ENCODE results near the gene RESP18. TPM values are rescaled to one million over a fixed set of nuclear protein-coding genes. Genes with fewer than 3 reads are reported as not detected.

RESP18 gene
- total RNA-seq, 6 experiments from 2014 or later = not detected

- Mint-ChIP-seq H3K9me3 (no peaks in the 10 kb centered on the region), H3K27ac (peak overlapping the region; percentile 97), H3K36me3 (ENCODE audit: low read depth) (peaks cover 12% of the 10 kb centered on the region; the same call in 1 of the 2 replicates), H3K27me3 (ENCODE audit: insufficient read depth) (peaks cover 2% of the 10 kb centered on the region; the same call in 1 of the 2 replicates), H3K4me1 (ENCODE audit: low read depth) (peaks cover 49% of the 10 kb centered on the region), H3K4me3 (peak overlapping the region; percentile 95)
- DNase-seq = no peak
- no peak for TF ChIP-seq CTCF (IDR thresholded peaks at IDR 0.05)
Observed at GRCh38 chr2:219278655-219279150, 53.8 kb downstream of the RESP18 start.

- H3K4me3 Mint-ChIP-seq = peak overlapping the region; percentile 52
- no peaks in the 10 kb centered on the region for H3K9me3 Mint-ChIP-seq
- peak; percentile 98 for TF ChIP-seq CTCF (IDR thresholded peaks at IDR 0.05)
- peaks cover 9% of the 10 kb centered on the region; the same call in 1 of the 2 replicates for H3K36me3 Mint-ChIP-seq (ENCODE audit: low read depth)
- peak; percentile 80 for DNase-seq
- H3K27me3 Mint-ChIP-seq (ENCODE audit: insufficient read depth) = peaks cover 2% of the 10 kb centered on the region; the same call in 1 of the 2 replicates
- peaks cover 56% of the 10 kb centered on the region for H3K4me1 Mint-ChIP-seq (ENCODE audit: low read depth)
- peak overlapping the region; percentile 97 for H3K27ac Mint-ChIP-seq
Observed at GRCh38 chr2:219277703-219278654, 54.6 kb downstream of the RESP18 start.

Small RNA genes within 50 kb of the gene (microRNA-seq; reads per million reads assigned to microRNA genes)
- not detected for gene MIR153-1

Other genes with a start within 250 kb of the RESP18 start
- gene NHEJ1, start 171.9 kb downstream of the RESP18 start, total RNA-seq (2021; fragmentation: NEBNext Ultra II Directional; extraction: Animal tissue kit (Norgen Biotek cat#: 25700)) = 10 to 100 TPM; 12.0 to 16.6 (median 14.1) TPM
- 1 to 10 TPM in 2 of 6 experiments, under 1 TPM in 4; 0.36 to 1.5 (median 0.88) TPM for gene SLC23A3, start 162.7 kb downstream of the RESP18 start, total RNA-seq (2021; fragmentation: NEBNext Ultra II Directional; extraction: Animal tissue kit (Norgen Biotek cat#: 25700))
- gene CNPPD1, start 155.8 kb downstream of the RESP18 start, total RNA-seq (2021; fragmentation: NEBNext Ultra II Directional; extraction: Animal tissue kit (Norgen Biotek cat#: 25700)) = 10 to 100 TPM; 37.9 to 46.2 (median 42.2) TPM
- gene RETREG2, start 154.5 kb downstream of the RESP18 start, total RNA-seq (2021; fragmentation: NEBNext Ultra II Directional; extraction: Animal tissue kit (Norgen Biotek cat#: 25700)) = 100 to 1,000 TPM in 1 of 6 experiments, 10 to 100 TPM in 5; 77.3 to 102 (median 85.5) TPM
- gene ZFAND2B, start 126.0 kb downstream of the RESP18 start, total RNA-seq (2021; fragmentation: NEBNext Ultra II Directional; extraction: Animal tissue kit (Norgen Biotek cat#: 25700)) = 10 to 100 TPM; 28.8 to 39.6 (median 33.1) TPM
- 10 to 100 TPM; 12.5 to 16.5 (median 13.9) TPM for gene ABCB6, start 113.8 kb downstream of the RESP18 start, total RNA-seq (2021; fragmentation: NEBNext Ultra II Directional; extraction: Animal tissue kit (Norgen Biotek cat#: 25700))
- 10 to 100 TPM; 50.5 to 58.8 (median 52.5) TPM for gene ATG9A, start 103.1 kb downstream of the RESP18 start, total RNA-seq (2021; fragmentation: NEBNext Ultra II Directional; extraction: Animal tissue kit (Norgen Biotek cat#: 25700))
- 10 to 100 TPM; 11.7 to 18.9 (median 15.4) TPM for gene ANKZF1, start 102.9 kb downstream of the RESP18 start, total RNA-seq (2021; fragmentation: NEBNext Ultra II Directional; extraction: Animal tissue kit (Norgen Biotek cat#: 25700))
- gene GLB1L, start 87.3 kb downstream of the RESP18 start, total RNA-seq (2021; fragmentation: NEBNext Ultra II Directional; extraction: Animal tissue kit (Norgen Biotek cat#: 25700)) = 1 to 10 TPM; 4.4 to 7.6 (median 5.5) TPM
- gene STK16, start 87.3 kb downstream of the RESP18 start, total RNA-seq (2021; fragmentation: NEBNext Ultra II Directional; extraction: Animal tissue kit (Norgen Biotek cat#: 25700)) = 10 to 100 TPM; 25.1 to 30.7 (median 28.2) TPM
- gene TUBA4B, start 79.5 kb downstream of the RESP18 start, total RNA-seq (2021; fragmentation: NEBNext Ultra II Directional; extraction: Animal tissue kit (Norgen Biotek cat#: 25700)) = not detected
- 10 to 100 TPM; 40.4 to 66.3 (median 48.2) TPM for gene TUBA4A, start 78.8 kb downstream of the RESP18 start, total RNA-seq (2021; fragmentation: NEBNext Ultra II Directional; extraction: Animal tissue kit (Norgen Biotek cat#: 25700))
- gene DNAJB2, start 53.4 kb downstream of the RESP18 start, total RNA-seq (2021; fragmentation: NEBNext Ultra II Directional; extraction: Animal tissue kit (Norgen Biotek cat#: 25700)) = 10 to 100 TPM; 39.7 to 45.4 (median 41.5) TPM
- gene PTPRN, start 23.3 kb downstream of the RESP18 start, total RNA-seq (2021; fragmentation: NEBNext Ultra II Directional; extraction: Animal tissue kit (Norgen Biotek cat#: 25700)) = 10 to 100 TPM in 5 of 6 experiments, 1 to 10 TPM in 1; 5.2 to 18.3 (median 15.2) TPM
- 10 to 100 TPM; 46.9 to 59.4 (median 53.0) TPM for gene DNPEP, start 55.2 kb upstream of the RESP18 start, total RNA-seq (2021; fragmentation: NEBNext Ultra II Directional; extraction: Animal tissue kit (Norgen Biotek cat#: 25700))
- under 1 TPM in 5 of 6 experiments, not detected in 1; 0.12 to 0.37 (median 0.19) TPM for gene DES, start 85.6 kb upstream of the RESP18 start, total RNA-seq (2021; fragmentation: NEBNext Ultra II Directional; extraction: Animal tissue kit (Norgen Biotek cat#: 25700))
- 10 to 100 TPM; 80.9 to 89.5 (median 84.7) TPM for gene SPEG, start 102.1 kb upstream of the RESP18 start, total RNA-seq (2021; fragmentation: NEBNext Ultra II Directional; extraction: Animal tissue kit (Norgen Biotek cat#: 25700))
- gene GMPPA, start 166.1 kb upstream of the RESP18 start, total RNA-seq (2021; fragmentation: NEBNext Ultra II Directional; extraction: Animal tissue kit (Norgen Biotek cat#: 25700)) = 10 to 100 TPM; 68.9 to 85.3 (median 74.1) TPM
- gene ASIC4, start 181.7 kb upstream of the RESP18 start, total RNA-seq (2021; fragmentation: NEBNext Ultra II Directional; extraction: Animal tissue kit (Norgen Biotek cat#: 25700)) = under 1 TPM in 3 of 6 experiments, not detected in 3; 0.05 to 0.19 (median 0.07) TPM
- gene CHPF, start 211.1 kb upstream of the RESP18 start, total RNA-seq (2021; fragmentation: NEBNext Ultra II Directional; extraction: Animal tissue kit (Norgen Biotek cat#: 25700)) = 100 to 1,000 TPM; 116 to 190 (median 139) TPM
- gene TMEM198, start 211.3 kb upstream of the RESP18 start, total RNA-seq (2021; fragmentation: NEBNext Ultra II Directional; extraction: Animal tissue kit (Norgen Biotek cat#: 25700)) = 1 to 10 TPM; 2.3 to 2.8 (median 2.7) TPM
- 10 to 100 TPM; 60.0 to 85.2 (median 65.8) TPM for gene OBSL1, start 238.8 kb upstream of the RESP18 start, total RNA-seq (2021; fragmentation: NEBNext Ultra II Directional; extraction: Animal tissue kit (Norgen Biotek cat#: 25700))
- gene INHA, start 239.6 kb upstream of the RESP18 start, total RNA-seq (2021; fragmentation: NEBNext Ultra II Directional; extraction: Animal tissue kit (Norgen Biotek cat#: 25700)) = under 1 TPM in 5 of 6 experiments, not detected in 1; 0.14 to 0.45 (median 0.25) TPM

Data from HFFc6 (cell line).